GM19372 (cell line): Measurements from ENCODE around the gene ADAMTS17.

Experiments used
- ATAC-seq: cut with Tn5 transposase; IDR thresholded peaks from one replicate; pipeline ENCODE4 v1.9.1; 2021; ENCODE audit warnings: mild to moderate bottlenecking, low read depth, moderate library complexity; ENCODE audit not compliant: unreplicated experiment

Gene ADAMTS17

DNA sequence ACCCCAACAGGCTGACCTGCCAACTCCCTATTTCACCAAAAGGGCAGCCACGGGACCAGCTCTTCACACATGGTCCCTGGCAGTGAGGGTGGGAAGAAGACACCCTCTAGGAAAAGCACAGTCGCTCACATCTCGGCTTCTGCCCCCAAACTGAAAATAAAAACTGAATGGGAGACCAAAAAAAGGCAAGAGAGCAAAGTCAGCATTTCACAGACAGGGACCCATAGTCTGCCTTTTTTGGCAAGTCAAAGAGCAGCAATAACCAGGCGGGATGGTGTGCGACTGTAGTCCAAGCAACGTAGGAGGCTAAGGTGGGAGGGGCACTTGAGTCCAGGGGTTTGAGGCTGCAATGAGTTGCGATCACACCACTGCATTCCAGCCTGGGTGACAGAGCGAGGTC is 154.1 kb downstream of the ADAMTS17 start:
- ATAC-seq, result no peak

DNA sequence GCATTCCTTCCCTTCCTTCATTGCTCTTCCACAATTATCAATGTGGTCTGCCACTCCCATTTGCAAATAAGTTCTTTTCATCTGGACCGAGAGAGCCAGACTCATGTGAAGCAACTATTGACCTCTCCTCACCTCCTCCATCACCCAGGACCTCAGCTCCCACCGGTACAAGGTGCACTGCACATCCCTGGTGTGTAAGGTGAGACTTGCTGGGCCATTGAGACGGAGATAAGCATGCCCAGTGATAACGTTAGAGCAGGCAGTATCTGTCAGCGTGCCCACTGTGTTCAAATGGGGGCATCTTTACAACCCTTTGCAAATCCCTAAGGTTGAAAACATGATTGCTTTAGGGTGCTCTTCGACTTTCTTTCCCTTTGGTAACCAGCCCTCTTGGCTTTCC is 154.8 kb downstream of the ADAMTS17 start:
- ATAC-seq, result no peak

DNA sequence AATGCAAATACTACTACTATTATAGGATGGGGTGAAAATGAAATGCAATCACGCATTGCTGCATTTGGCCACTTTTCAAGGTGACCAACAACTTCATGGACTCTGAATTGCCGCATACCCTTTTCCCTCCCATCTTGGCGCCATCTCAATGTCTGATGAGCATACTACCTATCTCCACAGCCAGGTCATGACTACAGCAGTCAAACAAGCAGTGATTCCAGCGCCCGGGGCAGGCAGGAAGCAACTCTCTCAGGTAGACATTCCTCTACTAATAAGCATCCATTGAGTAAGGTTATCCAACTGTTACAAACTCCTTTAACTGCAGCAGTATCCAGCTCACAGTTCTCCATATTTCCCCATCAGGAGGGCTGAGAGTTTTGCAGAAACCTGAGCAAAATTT is 155.4 kb downstream of the ADAMTS17 start:
- no peak for ATAC-seq

DNA sequence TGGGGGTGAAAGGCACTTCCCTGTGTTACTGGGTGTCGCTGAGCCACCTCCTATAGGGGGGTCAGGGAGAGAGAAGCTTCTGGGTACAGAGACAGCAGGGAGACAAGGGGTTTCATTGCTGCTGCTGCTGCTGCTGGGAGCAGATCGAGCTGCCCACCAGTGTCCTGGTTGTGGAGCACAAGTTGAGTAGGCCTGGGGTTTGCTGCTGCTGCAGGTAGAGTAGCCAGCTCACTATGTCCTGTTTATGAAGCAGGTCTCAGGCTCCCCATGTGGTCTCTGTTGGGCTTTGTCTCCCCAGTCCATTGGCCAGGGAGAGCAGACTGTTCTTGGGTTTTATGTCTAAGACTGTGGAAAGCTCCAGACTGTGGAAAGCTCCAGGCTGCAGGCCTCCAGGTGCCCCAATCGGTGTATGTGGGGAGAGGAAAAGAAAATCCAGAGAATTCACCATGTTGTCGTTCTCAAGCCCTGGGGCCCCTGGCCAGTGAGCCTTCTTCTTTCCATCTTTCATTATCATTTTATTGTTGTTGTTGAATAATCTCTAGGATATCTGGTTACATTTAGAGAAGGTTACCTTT is 157.8 kb downstream of the ADAMTS17 start:
- ATAC-seq, result no peak

DNA sequence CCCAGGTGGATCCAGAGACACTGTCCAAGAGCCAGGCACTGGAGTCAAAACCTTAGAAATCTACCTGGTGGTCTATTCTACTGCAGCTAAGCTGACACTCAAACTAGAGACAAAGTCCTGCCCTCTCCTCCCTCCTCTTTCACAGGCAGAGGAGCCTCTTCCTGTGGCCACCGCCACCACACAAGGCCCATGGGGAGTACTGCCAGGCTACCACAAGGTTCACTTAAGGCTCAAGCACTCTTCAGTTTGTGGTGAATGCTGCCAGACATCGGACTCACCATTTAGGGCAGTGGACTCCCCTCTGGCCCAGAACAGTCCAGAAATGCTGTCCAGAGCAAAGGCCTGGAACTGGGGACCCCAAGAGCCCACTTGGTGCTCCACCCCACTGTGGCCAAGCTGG is 160.9 kb downstream of the ADAMTS17 start:
- ATAC-seq, result no peak

DNA sequence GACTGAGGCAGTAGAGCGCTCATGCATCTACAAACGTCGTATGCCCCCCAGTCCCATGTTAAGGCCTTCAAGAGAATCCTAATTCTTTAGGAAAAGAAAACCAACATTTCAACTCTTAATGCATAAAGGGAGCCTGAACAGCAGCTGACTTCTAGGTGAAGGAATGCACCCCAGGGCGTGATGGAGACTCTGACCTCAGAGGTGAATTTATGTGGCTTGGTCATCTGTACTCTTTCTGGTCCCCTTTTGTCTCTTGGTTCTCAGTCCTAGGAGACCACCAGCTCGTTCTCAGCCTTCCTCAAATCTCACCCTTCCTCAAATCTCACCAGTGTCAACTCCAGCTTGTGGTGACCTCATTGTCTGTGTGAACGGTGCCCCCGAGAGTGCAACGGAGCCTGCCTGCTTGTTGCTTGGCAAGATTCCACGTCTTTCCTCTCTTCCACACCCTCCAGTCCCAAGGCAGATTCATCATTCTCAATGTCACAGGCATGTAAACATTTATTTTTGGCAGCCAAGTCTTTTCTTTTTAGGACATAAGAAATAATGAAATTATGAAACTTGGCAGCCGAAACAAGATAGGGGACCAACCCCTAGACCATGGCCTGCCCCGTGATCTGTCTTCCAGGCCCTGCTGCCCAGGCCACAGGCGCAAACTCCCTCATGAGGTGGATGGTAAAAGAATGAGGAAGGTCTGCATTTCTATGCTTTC is 166.2 kb downstream of the ADAMTS17 start:
- no peak for ATAC-seq

DNA sequence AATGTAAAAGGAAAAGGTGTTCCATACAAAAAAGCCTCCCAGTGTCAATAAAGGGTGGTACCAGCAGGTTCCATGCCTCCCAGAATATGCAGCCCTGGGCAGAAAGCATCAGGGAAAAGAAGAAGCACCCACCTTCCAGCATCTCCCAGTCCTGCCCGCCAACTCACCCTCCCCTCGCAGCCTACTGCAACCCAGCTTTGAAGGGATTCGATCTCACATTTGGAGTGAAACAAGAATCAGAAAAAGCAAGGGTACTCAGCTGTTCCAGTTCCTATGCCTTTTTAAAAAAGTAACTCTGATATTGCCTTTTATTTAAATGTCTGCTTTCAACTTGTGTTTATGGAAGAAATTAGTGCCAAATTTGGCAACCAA is 166.9 kb downstream of the ADAMTS17 start:
- no peak for ATAC-seq

DNA sequence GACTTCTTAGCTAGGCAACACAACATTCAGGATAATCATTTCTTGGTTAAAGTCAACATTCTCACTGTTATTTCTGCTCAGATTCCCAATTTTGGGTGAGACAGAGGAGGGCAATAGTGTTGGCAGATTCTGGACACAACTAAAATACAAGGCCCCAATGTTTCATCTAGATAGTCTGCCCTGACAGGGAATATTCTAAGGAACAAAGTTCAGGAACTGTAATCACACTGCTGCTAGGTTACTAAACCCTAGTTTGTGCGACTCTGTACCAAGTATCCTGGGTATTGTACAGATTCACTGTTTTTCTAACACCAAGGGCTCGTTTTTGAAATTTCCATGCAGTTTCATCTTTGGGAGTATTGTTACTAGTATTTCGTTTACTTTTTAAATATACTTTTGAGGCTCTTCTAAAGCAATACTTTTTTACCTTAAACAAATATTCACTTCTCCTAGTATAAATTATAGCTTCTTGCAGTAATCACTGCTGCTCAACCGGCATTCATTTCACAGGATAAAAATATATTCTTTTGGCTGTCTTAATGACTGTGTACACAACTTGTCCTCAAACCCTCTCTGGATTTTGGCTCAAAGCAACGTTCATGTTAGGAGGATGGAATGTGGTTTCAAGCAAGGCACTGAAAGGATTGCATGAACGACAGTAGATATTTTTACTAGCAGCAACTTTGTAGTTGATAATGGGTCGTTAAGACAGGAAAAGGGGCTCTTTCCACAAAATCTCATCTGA is 167.4 kb downstream of the ADAMTS17 start:
- ATAC-seq, result no peak

DNA sequence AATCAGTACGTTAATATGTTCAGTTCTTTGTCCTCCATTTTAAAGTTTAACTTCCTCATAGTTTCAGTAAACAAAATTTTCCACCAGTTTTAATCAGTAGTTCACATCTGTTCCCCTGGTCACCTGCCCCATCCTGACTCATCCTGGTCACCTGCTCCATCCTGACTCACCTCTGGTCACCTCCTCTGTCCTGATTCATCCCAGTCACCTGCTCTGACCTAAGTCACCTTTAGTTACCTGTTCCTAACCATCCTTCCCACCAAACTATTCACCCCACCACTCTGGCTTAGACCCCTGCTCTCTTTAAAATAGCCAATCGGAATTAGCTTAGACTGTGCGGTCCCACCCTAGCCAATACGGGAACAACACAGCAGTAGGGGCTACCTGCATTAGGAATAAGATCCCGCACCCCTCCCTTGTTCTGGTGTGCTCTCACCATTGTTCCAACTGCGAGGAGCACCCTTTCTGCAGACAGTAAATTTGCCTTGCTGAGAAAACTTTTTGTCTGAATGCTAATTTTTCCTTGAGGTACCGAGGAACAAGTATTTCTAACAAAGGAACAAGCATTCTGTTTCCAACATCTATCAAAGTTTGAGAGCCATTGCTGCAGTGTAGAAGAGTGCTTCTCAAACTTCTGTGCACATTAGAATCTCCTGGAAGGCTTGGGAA is 169.3 kb downstream of the ADAMTS17 start:
- no peak for ATAC-seq

DNA sequence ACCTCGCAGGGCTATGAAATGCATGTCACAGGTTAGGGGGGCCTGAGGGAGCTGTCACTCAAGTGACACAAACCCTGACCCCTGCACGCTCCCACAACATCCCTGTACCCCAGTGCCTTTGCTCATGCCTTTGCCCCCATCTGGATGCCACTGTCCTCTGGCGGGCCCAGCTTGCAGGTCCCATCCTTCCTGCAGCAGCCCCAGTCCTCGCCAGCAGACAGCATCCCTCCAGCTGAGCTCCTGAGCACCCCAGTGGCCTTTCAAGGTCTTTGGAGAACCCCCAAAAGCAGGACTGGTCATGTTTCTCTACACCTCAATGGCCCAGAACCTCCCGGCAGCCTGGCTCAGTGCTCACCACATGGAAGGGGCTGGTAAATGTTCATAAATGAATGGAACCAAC is 170.4 kb downstream of the ADAMTS17 start:
- ATAC-seq, result no peak

DNA sequence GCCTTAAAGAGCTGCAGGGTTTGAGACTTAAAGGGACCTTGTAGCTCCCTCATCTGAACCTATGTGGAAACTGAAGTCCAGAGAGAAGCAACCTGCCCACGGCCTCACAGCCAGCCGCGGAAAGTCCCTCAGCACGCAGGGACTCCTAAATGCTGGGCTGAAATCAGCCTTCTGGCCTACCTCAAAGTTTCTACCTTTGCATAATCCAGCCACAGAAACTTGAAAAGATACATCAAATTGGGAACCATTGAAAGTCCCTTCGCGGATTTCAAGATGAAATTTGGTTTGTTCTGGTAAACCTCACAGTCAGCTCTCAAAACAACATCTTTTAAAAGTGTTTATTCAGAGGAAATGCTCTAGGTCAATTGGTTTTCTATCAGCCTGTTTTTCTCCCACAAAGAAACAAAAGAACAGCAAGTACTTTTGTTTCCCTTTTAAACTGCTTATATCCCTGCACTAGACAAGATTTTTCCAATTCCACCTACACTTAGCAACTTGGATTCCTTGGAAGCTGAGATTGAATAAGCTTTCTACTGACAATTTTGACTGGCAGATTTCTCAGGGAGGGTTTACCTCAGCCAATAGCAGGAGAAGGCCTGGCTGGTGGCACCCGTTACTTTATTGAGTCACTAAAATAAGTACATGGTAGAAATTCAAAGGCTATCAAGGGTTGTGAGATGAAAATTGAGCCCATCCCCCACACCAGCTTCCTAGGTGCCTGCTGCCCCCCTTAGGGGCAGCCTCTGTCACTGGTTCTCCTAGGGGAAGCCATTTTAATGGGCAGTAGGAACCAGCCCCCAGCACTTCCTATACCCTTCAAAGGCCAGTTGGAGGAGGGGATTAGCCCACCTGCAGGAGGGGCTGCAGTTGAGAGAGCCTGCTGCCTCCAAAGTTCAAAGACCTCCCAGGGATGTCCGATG is 171.2 kb downstream of the ADAMTS17 start:
- ATAC-seq, result peak; percentile 94

DNA sequence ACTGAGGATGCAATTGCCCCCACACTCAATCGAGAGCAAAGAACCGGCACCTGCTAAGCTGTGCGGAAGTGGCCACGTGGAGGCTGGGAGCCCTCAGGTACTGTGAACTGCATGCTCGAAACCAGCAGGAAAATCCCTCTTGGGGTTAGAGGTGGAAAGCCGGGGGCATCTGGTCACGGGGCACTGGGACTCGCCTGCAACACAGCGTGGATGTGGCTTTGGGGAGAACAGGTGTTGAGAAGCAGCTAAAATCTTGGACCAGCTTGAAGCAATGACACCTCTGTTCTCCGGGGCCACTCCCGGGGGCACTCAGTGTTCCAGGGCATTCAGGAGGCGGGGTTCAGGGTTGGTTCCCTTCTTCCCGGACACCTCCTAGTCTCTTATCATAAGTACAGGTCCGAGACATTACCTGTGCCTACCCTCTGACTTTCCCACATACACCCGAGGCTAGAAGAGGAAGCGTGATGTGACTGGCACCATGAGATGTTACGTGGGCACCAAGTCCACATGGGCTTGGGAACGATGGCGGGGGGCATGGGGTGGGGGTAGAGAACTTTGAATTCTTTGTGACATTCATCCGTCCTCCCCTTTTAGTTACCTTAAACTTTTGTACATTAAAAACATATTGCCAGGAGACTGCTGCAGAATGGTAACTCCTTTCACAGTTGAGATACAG is 172.0 kb downstream of the ADAMTS17 start:
- ATAC-seq, result no peak

DNA sequence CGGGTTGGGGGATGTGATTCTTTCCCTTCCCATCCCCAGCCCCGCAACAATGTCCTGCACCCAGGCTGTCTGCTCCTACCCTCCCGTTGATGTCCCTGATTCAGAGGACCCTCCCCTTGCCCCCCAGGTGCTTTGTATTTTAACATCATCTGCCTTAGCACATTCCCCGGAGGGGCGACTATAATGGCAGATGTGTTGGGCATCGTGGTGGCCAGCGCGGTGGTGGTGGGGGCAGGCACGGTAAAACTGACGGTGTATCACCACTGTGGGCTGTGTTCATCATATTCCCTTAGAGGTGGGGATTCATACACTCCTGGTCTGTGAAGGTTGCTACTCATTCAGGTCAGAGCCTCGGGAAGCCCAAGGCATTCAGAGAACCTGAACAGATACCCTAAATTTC is 173.0 kb downstream of the ADAMTS17 start:
- no peak for ATAC-seq

DNA sequence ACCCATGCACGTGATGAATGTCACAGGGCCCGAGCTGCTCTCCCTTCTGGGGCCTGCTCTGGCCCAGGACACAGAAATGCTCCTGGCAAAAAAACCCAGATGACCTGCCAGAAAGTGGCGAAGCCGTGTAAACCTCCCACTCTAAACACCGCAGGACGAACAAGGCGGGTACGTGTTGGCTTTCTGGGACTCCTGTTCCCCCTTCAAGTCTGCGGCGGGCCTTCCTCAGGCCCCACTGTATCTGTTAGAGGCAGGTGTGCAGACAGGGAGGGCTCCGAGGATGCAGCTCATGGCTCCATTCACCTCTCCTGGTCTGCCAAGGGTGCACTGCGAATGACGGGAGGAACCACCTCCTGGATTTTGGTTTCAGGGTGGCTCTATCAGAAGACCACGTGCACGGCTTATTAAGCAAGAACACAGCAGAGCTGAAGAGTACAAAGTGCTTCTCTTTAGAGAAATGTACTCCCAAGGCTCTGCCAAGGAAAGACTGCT is 173.8 kb downstream of the ADAMTS17 start:
- no peak for ATAC-seq

DNA sequence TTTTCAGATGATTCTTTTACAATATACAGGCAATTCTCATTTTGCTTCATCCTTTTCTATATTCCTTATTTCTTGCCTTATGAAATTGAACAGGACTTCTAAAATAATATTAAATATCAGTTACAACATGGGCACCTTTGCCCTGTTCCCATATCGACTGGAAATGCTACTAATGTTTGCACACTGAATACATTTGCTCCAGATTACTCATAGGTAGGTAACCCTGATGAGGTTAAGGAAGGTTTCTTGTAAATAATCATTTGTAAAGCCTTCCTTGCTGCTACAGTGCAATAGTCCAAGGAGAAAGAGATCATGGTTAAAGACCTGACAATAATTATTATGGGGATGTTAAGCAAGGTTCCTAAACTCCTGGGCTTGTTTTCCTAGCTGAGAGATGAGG is 175.5 kb downstream of the ADAMTS17 start:
- no peak for ATAC-seq

DNA sequence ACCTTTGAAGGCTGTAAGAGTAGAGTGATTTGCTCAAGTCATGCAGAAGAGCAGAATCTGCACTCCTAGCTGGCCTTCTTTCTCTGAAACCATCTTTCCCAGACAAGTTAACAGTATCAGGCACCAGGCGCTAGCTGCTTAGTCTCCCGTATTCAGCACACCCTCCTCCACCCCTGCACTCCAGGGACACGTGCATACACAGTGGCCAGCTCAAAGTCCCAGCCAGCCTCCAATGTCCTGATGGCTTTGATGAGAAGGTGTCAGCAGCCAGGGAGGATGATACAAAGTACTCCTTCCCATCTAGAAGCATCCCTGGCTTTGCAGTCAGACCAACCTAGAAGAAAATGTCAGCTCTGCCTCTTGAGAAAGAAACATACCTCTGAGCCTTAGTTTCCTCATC is 177.8 kb downstream of the ADAMTS17 start:
- ATAC-seq, result no peak

DNA sequence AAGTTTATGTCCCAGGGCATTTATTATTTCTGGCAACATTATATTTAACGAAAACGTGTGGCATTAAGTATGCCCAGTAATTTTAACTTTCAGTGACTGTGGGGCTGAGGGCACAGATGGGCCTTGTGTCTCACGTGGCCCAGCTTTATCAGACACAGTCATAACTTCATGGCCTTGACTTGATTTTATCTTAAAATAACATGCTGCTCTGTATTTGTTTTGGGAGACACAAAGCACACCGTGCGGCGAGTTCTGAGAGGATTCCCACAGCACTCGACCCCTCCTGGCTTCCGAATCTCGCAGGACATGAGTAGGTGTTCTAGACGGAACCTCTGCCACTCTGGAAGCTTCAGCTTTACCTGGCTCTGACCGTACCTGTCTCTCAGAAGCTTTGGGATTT is 180.8 kb downstream of the ADAMTS17 start:
- ATAC-seq, result no peak

DNA sequence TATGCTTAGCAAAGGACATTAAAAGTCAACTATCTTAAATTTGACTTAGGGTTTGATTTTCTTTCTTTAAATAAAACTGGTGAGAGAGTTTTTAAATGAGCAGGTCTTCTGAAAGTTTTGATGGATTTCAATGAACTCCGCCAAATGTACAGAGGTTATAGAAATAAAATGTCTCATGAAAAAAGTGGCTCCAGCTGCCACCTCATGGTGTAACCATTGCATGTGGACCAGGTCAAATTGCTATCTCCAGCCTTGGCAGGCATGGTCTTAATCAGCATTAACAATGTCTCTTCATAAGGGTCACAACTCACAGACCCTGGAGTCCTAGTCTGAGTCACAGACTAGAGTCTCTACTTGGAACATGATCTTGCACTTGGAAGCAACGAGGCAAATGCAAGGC is 182.3 kb downstream of the ADAMTS17 start:
- ATAC-seq, result no peak

DNA sequence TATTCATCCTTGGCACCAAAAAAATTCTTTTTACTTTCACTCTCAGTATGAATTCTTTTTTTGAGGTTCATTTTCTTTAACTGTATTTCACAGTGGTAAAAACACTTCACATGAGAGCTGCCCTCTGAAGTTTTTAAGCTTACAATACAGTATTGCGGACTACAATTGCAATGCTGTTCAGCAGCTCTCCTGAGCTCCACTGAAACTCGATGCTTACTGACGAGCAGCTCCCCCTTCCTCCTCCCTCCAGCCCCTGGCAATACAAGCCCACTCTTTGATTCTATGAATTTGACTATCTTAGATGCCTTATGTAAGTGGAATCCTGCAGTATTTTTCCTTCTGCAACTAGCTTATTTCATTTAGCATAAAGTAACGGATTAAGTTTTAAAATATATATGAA is 183.4 kb downstream of the ADAMTS17 start:
- ATAC-seq, result no peak

DNA sequence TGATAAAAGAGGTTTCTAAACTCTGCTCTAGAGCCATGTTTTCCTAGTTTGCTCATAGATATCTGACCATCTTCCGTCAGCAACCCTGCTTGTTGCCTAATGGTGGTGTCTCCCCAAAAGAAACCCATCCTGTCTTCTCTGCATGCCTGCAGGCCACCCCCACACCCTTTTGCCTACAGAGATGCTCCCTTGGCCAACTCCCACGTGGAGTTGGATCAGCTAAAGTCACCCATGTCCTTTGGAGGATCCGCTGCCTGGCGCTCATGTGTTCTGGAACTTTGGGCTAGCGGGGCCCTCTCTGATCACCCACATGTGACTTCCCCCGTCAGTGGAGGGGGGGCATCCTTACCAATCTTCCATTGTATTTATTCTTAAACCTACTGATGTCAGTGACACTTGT is 185.6 kb downstream of the ADAMTS17 start:
- ATAC-seq, result no peak
